HepG2 (cell line): ENCODE measurements around the gene F12. TPM values are rescaled to one million over a fixed set of nuclear protein-coding genes. Genes with fewer than 3 reads are reported as not detected.

Experiments
- ATAC-seq: fragments of 200-7000 bp; cut with Tn5 transposase; 3 replicates; pipeline ENCODE4 v1.9.1; 2020; ENCODE audit warnings: mild to moderate bottlenecking, moderate library complexity
- Bru-seq: library from RNA; stranded (reverse); fragments of 400-500 nt; gene quantifications from one replicate; lab custom pipeline; 2021; lab: Mats Ljungman, UMichigan
- BruChase-seq, 2 experiments: library from RNA; stranded (reverse); fragments of 400-500 nt; gene quantifications; one replicate each; lab custom pipeline; 2021; lab: Mats Ljungman, UMichigan
- BruUV-seq: library from RNA; stranded (reverse); fragments of 400-500 nt; replicated peaks from 2 replicates; lab custom pipeline; 2021; lab: Mats Ljungman, UMichigan
- CTCF ChIA-PET: fragments of 300-600 bp; formaldehyde crosslinking; extraction: SDS; loops from one replicate; lab custom pipeline; 2021; ENCODE audit warnings: low total read pairs, inconsistent platforms, low intra/inter-chr PET ratio; lab: Yijun Ruan, JAX
- POLR2A ChIA-PET: fragments of 350-600 bp; sonication (Branson Sonifier 250); formaldehyde crosslinking; loops from one replicate; lab custom pipeline; 2020; ENCODE audit warnings: antibody characterized with exemption, inconsistent platforms; lab: Yijun Ruan, JAX
- DNase-seq: peaks from one replicate; pipeline ENCODE4 v3.0.0-alpha.2; 2015; ENCODE audit warnings: low spot score
- FAIRE-seq: peaks from 3 replicates; lab custom pipeline; 2011; peaks lifted over from hg19 to GRCh38; lab: Jason Lieb, UNC
- H2AFZ ChIP-seq: one replicate; pipeline ENCODE4 v1.6.1; 2011; ENCODE audit warnings: low read length, inconsistent platforms
- H3K27ac ChIP-seq: fragments of 300-600 bp; 3 replicates; pipeline ENCODE4 v1.8.0; 2011; ENCODE audit warnings: mixed run types, mild to moderate bottlenecking, mixed read lengths, low read length, inconsistent platforms; ENCODE audit not compliant: insufficient read depth; ENCODE audit errors: extremely low read length
- H3K27me3 ChIP-seq, 2 experiments: fragments of 200-600 bp in 1 of 2; 2 replicates in 1 of 2; 3 replicates in 1 of 2; pipeline versions ENCODE4 v1.6.0 to v1.8.0; 2011; ENCODE audit warnings: low read length in 2 of 2, mild to moderate bottlenecking in 2 of 2, moderate library complexity in 2 of 2, inconsistent platforms in 1 of 2; ENCODE audit not compliant: insufficient read depth in 2 of 2, control insufficient read depth in 1 of 2
- H3K36me3 ChIP-seq, 2 experiments: fragments of 200-600 bp in 1 of 2; replicated peaks in 1 of 2; 2 replicates in 1 of 2; 3 replicates in 1 of 2; pipeline versions ENCODE4 v1.5.1 to v1.8.0; 2011; ENCODE audit warnings: low read length in 2 of 2, inconsistent platforms in 1 of 2; ENCODE audit not compliant: insufficient read depth in 2 of 2, control insufficient read depth in 1 of 2
- H3K4me1 ChIP-seq: 2 replicates; pipeline ENCODE4 v1.5.1; 2012; ENCODE audit warnings: low read length, inconsistent platforms; ENCODE audit not compliant: insufficient read depth
- H3K4me2 ChIP-seq: 2 replicates; pipeline ENCODE4 v1.6.0; 2011; ENCODE audit warnings: low read depth, low read length, inconsistent platforms
- H3K4me3 ChIP-seq, 3 experiments: fragments of 200-600 bp in 1 of 3; sonication (generic), shearing (Covaris generic) in 1 of 3; replicated peaks in 1 of 3; 2 replicates each; pipeline ENCODE4 v1.5.1; 2011 to 2016; ENCODE audit warnings: low read length in 3 of 3, inconsistent platforms in 2 of 3, low read depth in 2 of 3, mild to moderate bottlenecking in 2 of 3, control low read depth in 1 of 3, mixed read lengths in 1 of 3; ENCODE audit not compliant: insufficient read depth in 1 of 3
- H3K79me2 ChIP-seq: one replicate; pipeline ENCODE4 v1.6.1; 2011; ENCODE audit warnings: low read length, inconsistent platforms; ENCODE audit not compliant: insufficient read depth
- H3K9ac ChIP-seq: 2 replicates; pipeline ENCODE4 v1.6.0; 2011; ENCODE audit warnings: mild to moderate bottlenecking, low read depth, low read length, inconsistent platforms; ENCODE audit not compliant: insufficient read depth
- H3K9me3 ChIP-seq: 2 replicates; pipeline ENCODE4 v1.5.1; 2012; ENCODE audit warnings: mild to moderate bottlenecking, low read length
- H4K20me1 ChIP-seq: 2 replicates; pipeline ENCODE4 v1.6.0; 2011; ENCODE audit warnings: inconsistent platforms, mild to moderate bottlenecking, low read length, moderate library complexity; ENCODE audit not compliant: insufficient read depth
- CENPX ChIP-seq: sonication (generic); formaldehyde crosslinking; IDR thresholded peaks from 2 replicates; pipeline ENCODE4 v1.9.0; 2021; ENCODE audit warnings: mild to moderate bottlenecking, missing genetic modification reagents, moderate library complexity
- CREB1 ChIP-seq, 2 experiments: fragments of 450-650 bp in 1 of 2; IDR thresholded peaks; 2 replicates each; pipeline ENCODE4 v1.6.1; 2016 to 2017; ENCODE audit warnings: control low read depth in 1 of 2, mild to moderate bottlenecking in 1 of 2, missing compliant biosample characterization in 1 of 2, missing genetic modification characterization in 1 of 2
- CSRNP1 ChIP-seq: sonication (generic); formaldehyde crosslinking; IDR thresholded peaks from 2 replicates; pipeline ENCODE4 v1.8.1; 2023; ENCODE audit warnings: mild to moderate bottlenecking, missing genetic modification reagents
- ESRRA ChIP-seq: sonication (generic); formaldehyde crosslinking; IDR thresholded peaks from 2 replicates; pipeline ENCODE4 v1.5.1; 2020; ENCODE audit warnings: mild to moderate bottlenecking, low read depth, missing genetic modification reagents
- HDAC1 ChIP-seq: sonication (generic); formaldehyde crosslinking; IDR thresholded peaks from 2 replicates; pipeline ENCODE4 v1.5.1; 2020; ENCODE audit warnings: mild to moderate bottlenecking, missing genetic modification reagents
- NFIC ChIP-seq: IDR thresholded peaks from 2 replicates; pipeline ENCODE4 v1.6.1; 2012; ENCODE audit warnings: mild to moderate bottlenecking, low read length, inconsistent platforms
- PRDM15 ChIP-seq: sonication (generic); formaldehyde crosslinking; IDR thresholded peaks from 2 replicates; pipeline ENCODE4 v1.4.0; 2020; ENCODE audit warnings: missing genetic modification reagents
- SIN3A ChIP-seq: IDR thresholded peaks from 2 replicates; pipeline ENCODE4 v1.6.1; 2011; ENCODE audit warnings: low read depth, mild to moderate bottlenecking, control low read depth, low read length, borderline replicate concordance
- ZNF205 ChIP-seq: IDR thresholded peaks from 2 replicates; pipeline ENCODE4 v1.6.1; 2018; ENCODE audit warnings: missing biosample characterization, missing genetic modification reagents
- ZNF431 ChIP-seq: sonication (generic); formaldehyde crosslinking; IDR thresholded peaks from 2 replicates; pipeline ENCODE4 v1.9.0; 2022; ENCODE audit warnings: missing genetic modification reagents, low read depth, mild to moderate bottlenecking, borderline replicate concordance
- ZNF543 ChIP-seq: sonication (generic); formaldehyde crosslinking; IDR thresholded peaks from 2 replicates; pipeline ENCODE4 v1.4.0; 2020; ENCODE audit warnings: mild to moderate bottlenecking, missing genetic modification reagents
- ZNF746 ChIP-seq: sonication (generic); formaldehyde crosslinking; IDR thresholded peaks from 2 replicates; pipeline ENCODE4 v1.8.0; 2022; ENCODE audit warnings: mild to moderate bottlenecking, missing genetic modification reagents
- WGBS: methylation state at CpG from one replicate; pipeline ENCODE4 v1.1.6; 2017; ENCODE audit warnings: low lambda C conversion rate; 5-methylcytosine and 5-hydroxymethylcytosine counted together
- in situ Hi-C: cut with HindIII; loops from 2 replicates; pipeline ENCODE4 v1.10.0; 2017; ENCODE audit warnings: low pct_unique_long_range_greater_than_20kb; ENCODE audit not compliant: extremely low pct_ligation_motif_present
- intact Hi-C: fragments of 100-400 bp; cut with micrococcal nuclease; formaldehyde crosslinking; loops from one replicate; pipeline ENCODE4 v1.10.0; 2022; ENCODE audit not compliant: unreplicated experiment
- long read RNA-seq, 2 experiments: library from RNA in 1 of 2; library from polyadenylated mRNA in 1 of 2; stranded (forward) in 1 of 2; unstranded in 1 of 2; transcript quantifications; one replicate each; pipeline ENCODE4 v2.0.0, GENCODE V29; 2019 to 2022
- polyA minus RNA-seq, 3 experiments: library from RNA; depleted of rRNA, polyadenylated mRNA; stranded (reverse); fragments of >200 nt; gene quantifications; 2 replicates each; pipeline ENCODE4 v1.2.3, GENCODE V29; 2011; ENCODE audit warnings: low replicate concordance in 1 of 3
- polyA plus RNA-seq, 8 experiments: library from polyadenylated mRNA; depleted of rRNA in 3 of 8; stranded (reverse) in 7 of 8; unstranded in 1 of 8; fragments of >200 nt; fragmentation: Illumina TruSeq in 4 of 8; extraction: Trizol in 4 of 8; gene quantifications; 2 replicates each; pipeline versions ENCODE4 v1.2.1 to v1.2.3, GENCODE V29; 2011 to 2016; ENCODE audit warnings: low read depth in 4 of 8, missing spikeins in 1 of 8, mixed read lengths in 1 of 8; ENCODE audit not compliant: insufficient read depth in 1 of 8
- total RNA-seq, 5 experiments: library from RNA; depleted of rRNA; stranded (reverse); fragments of >200 nt; fragmentation: Illumina TruSeq; extraction: Trizol; gene quantifications; 2 replicates each; pipeline ENCODE4 v1.2.3, GENCODE V29; 2016; ENCODE audit warnings: low read depth in 1 of 5

The F12 gene
- total RNA-seq (2016; rRNA removed; fragmentation: Illumina TruSeq; extraction: Trizol) (1.3 and 3.0 TPM in 2 replicates), polyA plus RNA-seq (2011; rRNA removed) (2.5 and 3.1 TPM in 2 replicates), polyA minus RNA-seq (2011; rRNA and poly(A)+ RNA removed; ENCODE audit: low replicate concordance) (2.5 and 2.6 TPM in 2 replicates), Bru-seq, nascent RNA (percentile 34 among the genes with signal in this experiment), BruChase-seq, experiment 1, labeled RNA remaining after a 6-hour chase (percentile 47 among the genes with signal in this experiment), BruChase-seq, experiment 2, labeled RNA remaining after a 2-hour chase (percentile 36 among the genes with signal in this experiment)
- 1.9 and 3.1 TPM in 2 replicates for total RNA-seq (2016; cell fraction: cytosol; rRNA removed; fragmentation: Illumina TruSeq; extraction: Trizol; ENCODE audit: low read depth)
- 1.4 and 3.6 TPM in 2 replicates for total RNA-seq (2016; cell fraction: insoluble cytoplasmic fraction; rRNA removed; fragmentation: Illumina TruSeq; extraction: Trizol)
- total RNA-seq (2016; cell fraction: membrane; rRNA removed; fragmentation: Illumina TruSeq; extraction: Trizol): 2.4 and 3.3 TPM in 2 replicates
- 2.3 and 3.0 TPM in 2 replicates for total RNA-seq (2016; cell fraction: nucleus; rRNA removed; fragmentation: Illumina TruSeq; extraction: Trizol)
- 1.5 and 3.0 TPM in 2 replicates for polyA plus RNA-seq (2011; cell fraction: cytosol; rRNA removed)
- polyA plus RNA-seq (2011; cell fraction: nucleus; rRNA removed): 27.2 and 32.3 TPM in 2 replicates
- 3.6 and 10.3 TPM in 2 replicates for polyA plus RNA-seq (2012)
- 3.7 and 5.9 TPM in 2 replicates for polyA plus RNA-seq (2016; cell fraction: cytosol; fragmentation: Illumina TruSeq; extraction: Trizol; ENCODE audit: low read depth)
- polyA plus RNA-seq (2016; cell fraction: insoluble cytoplasmic fraction; fragmentation: Illumina TruSeq; extraction: Trizol; ENCODE audit: low read depth): 1.6 and 2.3 TPM in 2 replicates
- 3.4 and 5.0 TPM in 2 replicates for polyA plus RNA-seq (2016; cell fraction: membrane; fragmentation: Illumina TruSeq; extraction: Trizol; ENCODE audit: low read depth)
- polyA plus RNA-seq (2016; cell fraction: nucleus; fragmentation: Illumina TruSeq; extraction: Trizol; ENCODE audit: insufficient read depth, low read depth): 6.6 and 9.9 TPM in 2 replicates
- polyA minus RNA-seq (2011; cell fraction: cytosol; rRNA and poly(A)+ RNA removed): 0.30 and 1.2 TPM in 2 replicates
- polyA minus RNA-seq (2011; cell fraction: nucleus; rRNA and poly(A)+ RNA removed): 1.0 and 1.7 TPM in 2 replicates
- long read RNA-seq, experiment 1, partial matches to known transcripts: 3 of 8 reads
- long read RNA-seq, experiment 1, other reads (novel, unspliced or antisense): 2 of 8 reads
- long read RNA-seq, experiment 2, partial matches to known transcripts: 0 of 22 reads
- long read RNA-seq, experiment 2, other reads (novel, unspliced or antisense): 19 of 22 reads

- in situ Hi-C loops: no loop called here
- no peaks in the 10 kb centered on the region for H3K9me3 ChIP-seq
- TSS peak; percentile 51 for BruUV-seq
- ChIA-PET POLR2A (interaction anchor here (0.8 to 2.7 kb wide), 11 partner anchors 10 to 55 kb away, joined by 3 to 22 read pairs (median 5); partner anchors contain the start of gene GRK6), CTCF (no interaction called here)
- H3K27ac ChIP-seq: peak within 1 kb of the TSS; percentile 61
- H2AFZ ChIP-seq: no peak within 1 kb of the TSS
- WGBS: 14% methylated on average over 4 of the region's 9 CpGs
- peak within 1 kb of the TSS; percentile 60 for H3K4me2 ChIP-seq
- H3K4me3 ChIP-seq: peak within 1 kb of the TSS in 1 of 3 experiments; percentile 48; a peak in 1 of 6 replicates
- H4K20me1 ChIP-seq: no peaks in the 10 kb centered on the region
- FAIRE-seq (peak; percentile 60), DNase-seq (peak; percentile 41), ATAC-seq (peak; percentile 88)
- no peaks in the 10 kb centered on the region for H3K79me2 ChIP-seq
- peak within 1 kb of the TSS; percentile 20 for H3K9ac ChIP-seq
- H3K4me1 ChIP-seq: peaks cover 40% of the 10 kb centered on the region
- H3K36me3 ChIP-seq: no peaks in the 10 kb centered on the region
- 0 out of 5 replicates have a peak, but pooled peaks cover 0 to 3% of the 10 kb centered on the region in 2 experiments for H3K27me3 ChIP-seq
- intact Hi-C loops: no loop called here
- no peak for TF ChIP-seq CSRNP1 (CRISPR knock-in tag)
- no peak for TF ChIP-seq CENPX
- TF ChIP-seq SIN3A: no peak
- peak; percentile 90 for TF ChIP-seq HDAC1
- no peak for TF ChIP-seq ZNF543 (CRISPR knock-in tag)
- no peak for TF ChIP-seq NFIC
- TF ChIP-seq PRDM15 (CRISPR knock-in tag): no peak
- 0 out of 2 replicates have a peak, but pooled peaks have one; percentile 17 for TF ChIP-seq ZNF746 (CRISPR knock-in tag)
- no peak for TF ChIP-seq ZNF431 (CRISPR knock-in tag)
- TF ChIP-seq ESRRA (CRISPR knock-in tag): peak; percentile 79; the same call in 1 of the 2 replicates
- TF ChIP-seq ZNF205 (CRISPR knock-in tag): no peak
- TF ChIP-seq CREB1 (IDR thresholded peaks at IDR 0.05): no peak
- no peak for TF ChIP-seq CREB1 (CRISPR knock-in tag; IDR thresholded peaks at IDR 0.05)
Observed at GRCh38 chr5:177409043-177409801, at the start of gene F12. F12 (minus strand) TSS chr5:177409564; CDS start chr5:177409527, 37 bp downstream.
